ENCODE data around the gene JMJD6.
"Not testable (repeated sequence)": the region's sequence is repeated elsewhere in the genome, so short reads cannot be mapped to it uniquely, and the experiment has no call there.

JMJD6 gene

DNA sequence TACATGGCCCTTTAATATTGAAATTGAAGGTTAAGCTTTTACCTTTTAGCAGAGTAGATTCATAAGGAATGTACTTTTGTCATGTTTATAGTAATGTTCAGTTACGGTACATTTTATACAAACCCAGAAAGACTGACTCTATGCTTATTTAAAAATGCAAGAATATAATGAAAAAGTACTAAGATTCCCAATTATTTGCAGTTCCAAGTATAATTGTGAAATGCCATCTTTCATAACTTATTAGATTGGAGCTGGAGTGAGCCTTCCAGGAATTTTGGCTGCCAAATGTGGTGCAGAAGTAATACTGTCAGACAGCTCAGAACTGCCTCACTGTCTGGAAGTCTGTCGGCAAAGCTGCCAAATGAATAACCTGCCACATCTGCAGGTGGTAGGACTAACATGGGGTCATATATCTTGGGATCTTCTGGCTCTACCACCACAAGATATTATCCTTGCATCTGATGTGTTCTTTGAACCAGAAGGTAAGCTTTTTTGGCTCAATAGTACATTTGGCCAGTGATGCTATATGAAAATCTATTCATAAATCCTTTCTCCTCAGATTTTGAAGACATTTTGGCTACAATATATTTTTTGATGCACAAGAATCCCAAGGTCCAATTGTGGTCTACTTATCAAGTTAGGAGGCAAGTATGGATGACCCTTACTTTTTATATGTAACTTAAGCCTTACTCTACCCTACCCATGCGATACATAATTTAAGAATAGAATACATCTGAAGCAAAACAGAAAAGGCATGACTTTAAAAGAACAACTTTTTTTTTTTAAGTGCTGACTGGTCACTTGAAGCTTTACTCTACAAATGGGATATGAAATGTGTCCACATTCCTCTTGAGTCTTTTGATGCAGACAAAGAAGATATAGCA is 6.6 kb upstream of the JMJD6 start:
- H3K4me3 ChIP-seq (ENCODE audit: low read depth, low read length) = no peak overlapping the region
- in situ Hi-C loops (cut with HindIII; ENCODE audit: low sequenced_read_pairs) = loop anchor here (25.0 kb wide), 1 partner anchor 171 kb away; a partner anchor contains a TSS
- TF ChIP-seq, protein P1, sequence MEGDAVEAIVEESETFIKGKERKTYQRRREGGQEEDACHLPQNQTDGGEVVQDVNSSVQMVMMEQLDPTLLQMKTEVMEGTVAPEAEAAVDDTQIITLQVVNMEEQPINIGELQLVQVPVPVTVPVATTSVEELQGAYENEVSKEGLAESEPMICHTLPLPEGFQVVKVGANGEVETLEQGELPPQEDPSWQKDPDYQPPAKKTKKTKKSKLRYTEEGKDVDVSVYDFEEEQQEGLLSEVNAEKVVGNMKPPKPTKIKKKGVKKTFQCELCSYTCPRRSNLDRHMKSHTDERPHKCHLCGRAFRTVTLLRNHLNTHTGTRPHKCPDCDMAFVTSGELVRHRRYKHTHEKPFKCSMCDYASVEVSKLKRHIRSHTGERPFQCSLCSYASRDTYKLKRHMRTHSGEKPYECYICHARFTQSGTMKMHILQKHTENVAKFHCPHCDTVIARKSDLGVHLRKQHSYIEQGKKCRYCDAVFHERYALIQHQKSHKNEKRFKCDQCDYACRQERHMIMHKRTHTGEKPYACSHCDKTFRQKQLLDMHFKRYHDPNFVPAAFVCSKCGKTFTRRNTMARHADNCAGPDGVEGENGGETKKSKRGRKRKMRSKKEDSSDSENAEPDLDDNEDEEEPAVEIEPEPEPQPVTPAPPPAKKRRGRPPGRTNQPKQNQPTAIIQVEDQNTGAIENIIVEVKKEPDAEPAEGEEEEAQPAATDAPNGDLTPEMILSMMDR (IDR thresholded peaks at IDR 0.05; ENCODE audit: low read depth, low read length, missing control alignments) = no peak
- DNase-seq (ENCODE audit: low read depth) = no peak

DNA sequence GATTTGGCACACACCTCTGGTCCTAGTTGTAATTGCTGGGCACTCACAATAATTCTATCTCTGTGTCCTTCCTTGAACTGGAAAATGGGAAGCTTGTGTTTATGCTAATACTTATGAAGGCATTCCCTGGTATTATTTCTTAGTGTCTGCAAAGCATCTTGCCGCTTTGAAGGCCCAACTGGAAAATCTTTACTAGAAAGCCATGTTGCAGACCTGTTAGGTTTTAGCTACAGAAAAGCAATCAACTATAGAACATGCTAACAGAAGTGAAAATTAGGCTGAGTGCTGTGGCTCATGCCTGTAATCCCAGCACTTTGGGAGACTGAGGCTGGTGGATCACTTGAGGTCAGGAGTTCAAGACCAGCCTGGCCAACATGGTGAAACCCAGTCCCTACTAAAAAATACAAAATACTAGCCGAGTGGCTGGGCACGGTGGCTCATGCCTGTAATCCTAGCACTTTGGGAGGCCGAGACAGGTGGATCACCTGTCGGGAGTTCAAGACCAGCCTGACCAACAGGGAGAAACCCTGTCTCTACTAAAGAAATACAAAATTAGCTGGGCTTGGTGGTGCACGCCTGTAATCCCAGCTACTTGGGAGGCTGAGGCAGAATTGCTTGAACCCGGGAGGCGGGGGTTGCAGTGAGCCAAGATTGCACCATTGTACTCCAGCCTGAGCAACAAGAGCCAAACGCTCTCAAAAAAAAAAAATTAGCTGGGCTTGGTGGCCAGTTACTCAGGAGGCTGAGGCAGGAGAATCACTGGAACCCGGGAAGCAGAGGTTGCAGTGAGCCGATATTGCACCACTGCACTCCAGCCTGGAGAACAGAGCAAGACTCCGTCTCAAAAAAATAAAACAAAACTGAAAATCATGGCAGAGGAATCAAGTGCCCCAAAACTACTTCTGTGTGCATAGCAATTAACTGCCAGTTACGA is 5.7 kb upstream of the JMJD6 start:
- not testable (repeated sequence) for DNase-seq (ENCODE audit: low read depth); H3K4me3 ChIP-seq (ENCODE audit: low read depth, low read length)
- in situ Hi-C loops (cut with HindIII; ENCODE audit: low sequenced_read_pairs) = loop anchor here (25.0 kb wide), 1 partner anchor 170 kb away; a partner anchor contains a TSS

DNA sequence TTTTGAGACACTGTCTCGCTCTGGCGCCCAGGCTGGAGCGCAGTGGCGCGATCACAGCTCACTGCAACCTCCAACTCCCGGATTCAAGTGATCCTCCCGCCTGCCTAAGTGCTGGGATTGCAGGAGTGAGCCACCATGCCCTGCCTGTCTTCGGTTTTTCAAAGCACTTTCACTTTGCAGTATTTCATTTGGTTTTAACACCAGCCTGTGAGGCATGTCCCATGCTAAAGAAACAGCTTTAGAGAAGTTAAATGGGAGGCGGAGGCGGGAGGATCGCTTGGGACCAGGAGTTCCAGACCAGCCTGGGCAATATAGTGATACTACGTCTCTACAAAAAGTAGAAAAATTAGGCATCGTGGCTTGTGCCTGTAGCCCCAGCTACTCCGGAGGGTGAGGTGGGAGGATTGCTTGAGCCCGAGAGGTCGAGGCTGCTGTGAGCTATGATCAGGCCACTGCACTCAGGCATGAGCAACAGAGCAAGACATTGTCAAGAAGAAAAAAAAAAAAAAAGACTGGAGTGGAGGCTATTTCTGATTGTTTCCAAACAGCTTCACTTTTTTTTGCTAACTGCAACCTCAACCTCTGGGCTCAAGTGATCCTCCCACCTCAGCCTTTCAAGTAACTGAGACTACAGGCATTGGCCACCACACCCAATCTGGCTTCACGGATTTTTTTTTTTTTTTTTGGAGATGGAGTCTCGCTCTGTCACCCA is 1.5 kb upstream of the JMJD6 start:
- H3K4me3 ChIP-seq (ENCODE audit: low read depth, low read length) = peak overlapping the region; percentile 86
- TF ChIP-seq, protein P1 (IDR thresholded peaks at IDR 0.05; ENCODE audit: low read depth, low read length, missing control alignments) = no peak
- in situ Hi-C loops (cut with HindIII; ENCODE audit: low sequenced_read_pairs) = loop anchor here (25.0 kb wide), 1 partner anchor 166 kb away; a partner anchor contains a TSS
- DNase-seq (ENCODE audit: low read depth) = no peak

DNA sequence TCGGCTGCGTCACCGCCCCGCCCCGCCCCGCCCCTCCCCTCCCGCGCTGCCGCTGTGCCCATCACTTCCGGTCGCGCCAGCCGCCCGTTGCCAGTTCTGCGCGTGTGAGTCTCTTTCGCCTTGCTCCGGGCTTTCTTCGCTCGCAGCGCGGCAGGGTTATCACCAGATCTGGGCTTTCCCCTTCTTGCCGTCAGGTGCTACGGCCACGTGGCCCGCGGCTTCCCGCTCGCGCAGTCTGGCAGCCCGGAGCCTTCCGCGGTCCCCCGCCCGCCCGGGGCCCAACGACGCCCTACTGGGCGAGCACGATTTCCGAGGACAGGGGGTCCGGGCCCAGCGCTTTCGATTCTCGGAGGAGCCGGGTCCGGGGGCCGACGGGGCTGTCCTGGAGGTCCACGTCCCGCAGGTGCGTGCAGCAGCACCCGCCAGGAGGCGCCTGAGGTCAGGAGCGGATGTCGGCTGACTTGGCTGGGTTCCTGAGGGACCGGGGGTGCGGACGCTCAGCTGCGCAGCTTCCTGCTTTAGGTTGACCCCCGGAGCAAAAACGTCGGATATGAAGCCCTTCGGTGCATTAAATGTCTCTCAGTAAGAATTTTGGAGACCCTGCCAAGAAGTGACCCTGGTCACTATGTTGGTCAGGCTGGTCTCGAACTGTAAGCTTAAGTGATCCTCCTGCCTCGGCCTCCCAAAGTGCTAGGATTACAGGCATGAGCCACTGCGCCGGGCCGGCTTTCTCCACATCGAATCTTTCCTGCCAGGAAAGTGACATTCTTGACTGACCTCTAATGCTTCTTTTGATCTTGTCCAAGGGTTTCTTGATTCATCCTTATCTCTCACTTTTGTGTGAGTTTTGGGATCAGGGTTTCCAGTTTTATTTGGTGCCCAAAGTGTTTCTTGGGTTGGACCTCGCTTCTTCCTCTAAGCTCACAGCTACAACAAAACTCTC is 641 bp upstream of the JMJD6 start, which contains the start of gene METTL23:
Gene METTL23 (plus strand): TSS at position 64 of the 943 bp plus-strand sequence. CDS start 2,872 bp downstream, outside the sequence.
- TF ChIP-seq, protein P1 (IDR thresholded peaks at IDR 0.05; ENCODE audit: low read depth, low read length, missing control alignments) = peak; percentile 66
- in situ Hi-C loops (cut with HindIII; ENCODE audit: low sequenced_read_pairs) = loop anchor here (25.0 kb wide), 1 partner anchor 165 kb away; a partner anchor contains a TSS
- DNase-seq (ENCODE audit: low read depth) = no peak
- H3K4me3 ChIP-seq (ENCODE audit: low read depth, low read length) = peak within 1 kb of the TSS; percentile 86

DNA sequence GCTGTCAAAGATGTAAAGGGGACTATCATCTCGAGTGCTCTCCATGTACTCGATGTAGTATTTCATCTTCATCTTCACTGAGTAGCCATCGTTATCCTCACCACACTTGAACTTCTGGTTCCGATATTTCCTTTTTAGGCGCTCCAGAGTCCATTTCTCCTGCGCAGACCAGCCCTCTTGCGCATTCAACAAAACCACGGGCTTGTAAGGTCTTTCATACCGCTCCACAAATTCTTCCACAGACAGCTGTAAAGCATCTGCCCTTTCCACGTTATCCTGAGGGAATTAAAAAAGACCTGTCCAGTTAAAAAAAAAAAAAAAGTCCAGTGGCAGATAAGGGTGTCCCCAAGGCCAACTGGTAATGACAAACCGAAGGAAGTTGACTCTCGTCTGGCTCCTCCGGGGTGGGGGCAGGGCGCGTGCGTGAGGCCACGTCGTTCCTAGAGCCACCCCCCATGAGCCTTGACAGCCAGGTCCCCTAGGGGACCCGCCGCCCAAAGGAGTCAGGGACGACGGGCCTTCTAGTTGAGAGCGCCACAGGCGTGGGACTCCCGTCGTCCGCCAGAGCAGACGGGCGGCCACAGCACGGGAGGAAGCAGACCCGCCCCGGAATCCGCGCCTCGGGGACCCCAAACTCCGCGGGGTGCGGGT is 701 bp downstream of the JMJD6 start:
- DNase-seq (ENCODE audit: low read depth) = no peak
- TF ChIP-seq, protein P1 (IDR thresholded peaks at IDR 0.05; ENCODE audit: low read depth, low read length, missing control alignments) = no peak
- in situ Hi-C loops (cut with HindIII; ENCODE audit: low sequenced_read_pairs) = loop anchor here (25.0 kb wide), 1 partner anchor 163 kb away; a partner anchor contains a TSS
- peak overlapping the region; percentile 86 for H3K4me3 ChIP-seq (ENCODE audit: low read depth, low read length)

Measured in astrocyte of the cerebellum (primary cell).